Liver (tissue), 9 donors: ENCODE measurements around the gene TIGD7. TPM values are rescaled to one million over a fixed set of nuclear protein-coding genes. Genes with fewer than 3 reads are reported as not detected.
"Not testable (repeated sequence)": the region's sequence is repeated elsewhere in the genome, so short reads cannot be mapped to it uniquely, and the experiment has no call there.

ENCODE experiments used
- DNase-seq: peaks from one replicate; pipeline ENCODE4 v3.0.0-alpha.2; 2017; ENCODE audit warnings: low spot score
- H3K27ac ChIP-seq, 2 donors: one replicate each; pipeline ENCODE4 v1.7.0; 2013; ENCODE audit warnings: inconsistent platforms in 2 of 2, low read length in 2 of 2, control low read depth in 1 of 2, low read depth in 1 of 2, mild to moderate bottlenecking in 1 of 2
- H3K27me3 ChIP-seq, 4 donors: one replicate each; pipeline versions ENCODE4 v1.6.1 to v1.7.0; 2013; ENCODE audit warnings: low read length in 3 of 4, inconsistent platforms in 1 of 4, mild to moderate bottlenecking in 1 of 4, moderate library complexity in 1 of 4; ENCODE audit not compliant: control insufficient read depth in 4 of 4, insufficient read depth in 4 of 4
- H3K36me3 ChIP-seq, 4 donors: one replicate each; pipeline versions ENCODE4 v1.6.1 to v1.7.0; 2013; ENCODE audit warnings: low read length in 3 of 4, mild to moderate bottlenecking in 3 of 4, low read depth in 1 of 4, moderate library complexity in 1 of 4; ENCODE audit not compliant: control insufficient read depth in 4 of 4, insufficient read depth in 3 of 4
- H3K4me1 ChIP-seq, 4 donors: one replicate each; pipeline versions ENCODE4 v1.6.1 to v1.7.0; 2013; ENCODE audit warnings: low read length in 3 of 4, mild to moderate bottlenecking in 3 of 4, moderate library complexity in 1 of 4; ENCODE audit not compliant: control insufficient read depth in 4 of 4, insufficient read depth in 4 of 4
- H3K4me3 ChIP-seq, 3 donors: one replicate each; pipeline versions ENCODE4 v1.6.1 to v1.7.0; 2013; ENCODE audit warnings: low read length in 3 of 3, control low read depth in 1 of 3, low read depth in 1 of 3, mild to moderate bottlenecking in 1 of 3
- H3K9ac ChIP-seq, 2 donors: one replicate each; pipeline ENCODE4 v1.7.0; 2013; ENCODE audit warnings: low read length in 2 of 2, mild to moderate bottlenecking in 2 of 2, moderate library complexity in 2 of 2, control low read depth in 1 of 2, low read depth in 1 of 2
- H3K9me3 ChIP-seq, 4 donors: one replicate each; pipeline versions ENCODE4 v1.6.1 to v1.7.0; 2013; ENCODE audit warnings: low read length in 3 of 4; ENCODE audit not compliant: control insufficient read depth in 4 of 4
- EGR1 ChIP-seq, 2 donors: IDR thresholded peaks; 2 replicates each; pipeline ENCODE4 v1.6.1; 2016 to 2018; ENCODE audit warnings: antibody characterized with exemption in 2 of 2, low read depth in 2 of 2
- FOXA1 ChIP-seq: IDR thresholded peaks from 2 replicates; pipeline ENCODE4 v1.6.1; 2016; ENCODE audit warnings: antibody characterized with exemption
- GABPA ChIP-seq, 2 donors: IDR thresholded peaks in 1 of 2; conservative IDR thresholded peaks in 1 of 2; 2 replicates each; pipeline ENCODE4 v1.6.1; 2016; ENCODE audit warnings: antibody characterized with exemption in 2 of 2, mild to moderate bottlenecking in 1 of 2, moderate library complexity in 1 of 2
- HNF4A ChIP-seq, 2 donors: conservative IDR thresholded peaks; 2 replicates each; pipeline ENCODE4 v1.6.1; 2016; ENCODE audit warnings: antibody characterized with exemption in 2 of 2, mild to moderate bottlenecking in 2 of 2
- JUND ChIP-seq, 2 donors: IDR thresholded peaks; 2 replicates each; pipeline ENCODE4 v1.6.1; 2016; ENCODE audit warnings: antibody characterized with exemption in 2 of 2
- NR2F2 ChIP-seq: IDR thresholded peaks from 2 replicates; pipeline ENCODE4 v1.6.1; 2016; ENCODE audit warnings: antibody characterized with exemption
- RAD21 ChIP-seq, 2 donors: IDR thresholded peaks; 2 replicates each; pipeline ENCODE4 v1.6.1; 2016; ENCODE audit warnings: antibody characterized with exemption in 2 of 2, mild to moderate bottlenecking in 2 of 2
- RXRA ChIP-seq, 2 donors: IDR thresholded peaks; 2 replicates each; pipeline ENCODE4 v1.6.1; 2017 to 2018; ENCODE audit warnings: antibody characterized with exemption in 2 of 2, mild to moderate bottlenecking in 1 of 2
- TAF1 ChIP-seq: conservative IDR thresholded peaks from 2 replicates; pipeline ENCODE4 v1.6.1; 2016; ENCODE audit warnings: antibody characterized with exemption, mild to moderate bottlenecking
- YY1 ChIP-seq: IDR thresholded peaks from 2 replicates; pipeline ENCODE4 v1.6.1; 2016; ENCODE audit warnings: antibody characterized with exemption, mild to moderate bottlenecking
- WGBS: extraction: QIAGEN DNeasy Blood & Tissue Kit; methylation state at CpG from one replicate; pipeline ENCODE4 v1.1.7; 2013; 5-methylcytosine and 5-hydroxymethylcytosine counted together
- polyA plus RNA-seq, 2 donors: library from polyadenylated mRNA; stranded (reverse) in 1 of 2; unstranded in 1 of 2; fragments of 200-250 nt in 1 of 2; fragments of >200 nt in 1 of 2; fragmentation: Nextera tagmentation in 1 of 2; extraction: Ambion mirVana in 1 of 2; gene quantifications; one replicate each; pipeline versions ENCODE4 v1.2.1 to v1.2.3, GENCODE V29; 2013 to 2015
- total RNA-seq, 2 donors: library from RNA; depleted of rRNA; stranded (reverse); fragments of >200 nt; gene quantifications; one replicate each; pipeline ENCODE4 v1.2.3, GENCODE V29; 2014
- TF ChIP-seq, protein P1 (sequence below): IDR thresholded peaks from 2 replicates; pipeline ENCODE4 v1.6.1; 2016; ENCODE audit warnings: antibody characterized with exemption
- TF ChIP-seq, protein P2 (sequence below): IDR thresholded peaks from 2 replicates; pipeline ENCODE4 v1.6.1; 2016; ENCODE audit warnings: antibody characterized with exemption, mild to moderate bottlenecking
- TF ChIP-seq, protein P3 (sequence below): IDR thresholded peaks from 2 replicates; pipeline ENCODE4 v1.6.1; 2016; ENCODE audit warnings: antibody characterized with exemption
- donor health status: healthy.
- donor health status: healthy.
- donor health status: healthy.
- donor health status: healthy.
- donor health status: healthy.

The TIGD7 gene
- total and polyA plus RNA-seq, 4 donors = 0.58 to 2.6 (median 1.3) TPM

DNA sequence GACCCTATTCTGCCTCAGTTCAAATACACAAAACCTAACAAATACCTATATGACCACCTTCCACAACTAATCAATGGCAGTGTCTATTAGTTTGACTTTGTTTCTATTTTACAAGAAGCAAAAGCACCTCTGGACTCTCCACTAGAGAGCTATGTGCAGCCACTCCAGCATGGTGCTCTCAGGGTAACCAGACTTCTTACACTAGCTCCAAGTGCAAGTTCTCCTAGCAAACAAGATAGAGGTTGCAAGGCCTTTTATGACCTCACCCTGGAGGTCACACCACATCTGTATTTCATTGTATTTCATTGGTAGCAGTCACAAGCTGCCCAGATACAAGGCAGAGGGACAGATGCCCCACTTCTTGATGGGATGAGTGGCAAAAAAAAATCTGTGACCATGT lies 30.3 kb downstream of the TIGD7 start:
- no peak overlapping the region for H3K27ac ChIP-seq
- H3K4me1 ChIP-seq = no peaks in the 10 kb centered on the region
- H3K9me3 ChIP-seq = no peaks in the 10 kb centered on the region
- no peak for TF ChIP-seq HNF4A (conservative IDR thresholded peaks at IDR 0.05)
- no peak for TF ChIP-seq TAF1
- no peak for TF ChIP-seq GABPA (IDR thresholded peaks at IDR 0.05 in 1 of 2, conservative IDR thresholded peaks at IDR 0.05 in 1 of 2)
- no peak for TF ChIP-seq YY1
- TF ChIP-seq, protein P1, sequence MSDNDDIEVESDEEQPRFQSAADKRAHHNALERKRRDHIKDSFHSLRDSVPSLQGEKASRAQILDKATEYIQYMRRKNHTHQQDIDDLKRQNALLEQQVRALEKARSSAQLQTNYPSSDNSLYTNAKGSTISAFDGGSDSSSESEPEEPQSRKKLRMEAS = no peak
- TF ChIP-seq FOXA1 = no peak
- no peak for TF ChIP-seq RXRA (IDR thresholded peaks at IDR 0.05)
- no peak for DNase-seq
- no peaks in the 10 kb centered on the region for H3K27me3 ChIP-seq
- no peaks in the 10 kb centered on the region for H3K36me3 ChIP-seq
- H3K4me3 ChIP-seq = no peak overlapping the region
- H3K9ac ChIP-seq = no peak overlapping the region

DNA sequence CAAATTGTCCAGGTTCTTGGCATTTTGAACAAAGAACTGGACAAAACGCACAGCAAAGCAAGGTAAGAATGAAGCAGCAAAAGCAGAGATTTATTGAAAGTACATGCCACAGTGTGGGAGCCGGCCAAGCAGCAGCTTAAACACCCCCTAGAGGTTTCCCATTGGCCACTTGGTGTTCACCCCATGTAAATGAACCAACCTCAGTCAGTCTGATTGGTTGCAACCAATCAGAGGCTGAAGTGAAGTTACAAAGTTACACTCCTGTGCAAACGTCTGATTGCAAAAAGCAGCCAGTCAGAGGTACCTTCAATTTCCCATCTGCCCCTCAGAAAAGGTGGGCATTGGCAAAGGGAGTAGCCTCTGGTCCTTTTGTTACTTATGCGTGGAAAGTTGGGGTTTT lies 30.7 kb downstream of the TIGD7 start:
- Histone ChIP-seq H3K27me3 (no peaks in the 10 kb centered on the region), H3K36me3 (no peaks in the 10 kb centered on the region), H3K4me1 (no peaks in the 10 kb centered on the region), H3K9ac (no peak overlapping the region), H3K9me3 (no peaks in the 10 kb centered on the region), H3K4me3 (no peak overlapping the region), H3K27ac (no peak overlapping the region)
- 56% methylated on average over 4 of the region's 4 CpGs for WGBS
- TF ChIP-seq, protein P1 = no peak
- TF ChIP-seq JUND (IDR thresholded peaks at IDR 0.05) (no peak), RAD21 (IDR thresholded peaks at IDR 0.05) (no peak), RXRA (IDR thresholded peaks at IDR 0.05) (no peak), HNF4A (conservative IDR thresholded peaks at IDR 0.05) (no peak), NR2F2 (no peak), EGR1 (IDR thresholded peaks at IDR 0.05; ENCODE audit: low read depth in 2 of 2) (no peak), TAF1 (no peak)
- TF ChIP-seq, protein P2, sequence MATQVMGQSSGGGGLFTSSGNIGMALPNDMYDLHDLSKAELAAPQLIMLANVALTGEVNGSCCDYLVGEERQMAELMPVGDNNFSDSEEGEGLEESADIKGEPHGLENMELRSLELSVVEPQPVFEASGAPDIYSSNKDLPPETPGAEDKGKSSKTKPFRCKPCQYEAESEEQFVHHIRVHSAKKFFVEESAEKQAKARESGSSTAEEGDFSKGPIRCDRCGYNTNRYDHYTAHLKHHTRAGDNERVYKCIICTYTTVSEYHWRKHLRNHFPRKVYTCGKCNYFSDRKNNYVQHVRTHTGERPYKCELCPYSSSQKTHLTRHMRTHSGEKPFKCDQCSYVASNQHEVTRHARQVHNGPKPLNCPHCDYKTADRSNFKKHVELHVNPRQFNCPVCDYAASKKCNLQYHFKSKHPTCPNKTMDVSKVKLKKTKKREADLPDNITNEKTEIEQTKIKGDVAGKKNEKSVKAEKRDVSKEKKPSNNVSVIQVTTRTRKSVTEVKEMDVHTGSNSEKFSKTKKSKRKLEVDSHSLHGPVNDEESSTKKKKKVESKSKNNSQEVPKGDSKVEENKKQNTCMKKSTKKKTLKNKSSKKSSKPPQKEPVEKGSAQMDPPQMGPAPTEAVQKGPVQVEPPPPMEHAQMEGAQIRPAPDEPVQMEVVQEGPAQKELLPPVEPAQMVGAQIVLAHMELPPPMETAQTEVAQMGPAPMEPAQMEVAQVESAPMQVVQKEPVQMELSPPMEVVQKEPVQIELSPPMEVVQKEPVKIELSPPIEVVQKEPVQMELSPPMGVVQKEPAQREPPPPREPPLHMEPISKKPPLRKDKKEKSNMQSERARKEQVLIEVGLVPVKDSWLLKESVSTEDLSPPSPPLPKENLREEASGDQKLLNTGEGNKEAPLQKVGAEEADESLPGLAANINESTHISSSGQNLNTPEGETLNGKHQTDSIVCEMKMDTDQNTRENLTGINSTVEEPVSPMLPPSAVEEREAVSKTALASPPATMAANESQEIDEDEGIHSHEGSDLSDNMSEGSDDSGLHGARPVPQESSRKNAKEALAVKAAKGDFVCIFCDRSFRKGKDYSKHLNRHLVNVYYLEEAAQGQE = no peak
- TF ChIP-seq, protein P3, sequence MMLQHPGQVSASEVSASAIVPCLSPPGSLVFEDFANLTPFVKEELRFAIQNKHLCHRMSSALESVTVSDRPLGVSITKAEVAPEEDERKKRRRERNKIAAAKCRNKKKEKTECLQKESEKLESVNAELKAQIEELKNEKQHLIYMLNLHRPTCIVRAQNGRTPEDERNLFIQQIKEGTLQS = no peak
- no peak for DNase-seq

DNA sequence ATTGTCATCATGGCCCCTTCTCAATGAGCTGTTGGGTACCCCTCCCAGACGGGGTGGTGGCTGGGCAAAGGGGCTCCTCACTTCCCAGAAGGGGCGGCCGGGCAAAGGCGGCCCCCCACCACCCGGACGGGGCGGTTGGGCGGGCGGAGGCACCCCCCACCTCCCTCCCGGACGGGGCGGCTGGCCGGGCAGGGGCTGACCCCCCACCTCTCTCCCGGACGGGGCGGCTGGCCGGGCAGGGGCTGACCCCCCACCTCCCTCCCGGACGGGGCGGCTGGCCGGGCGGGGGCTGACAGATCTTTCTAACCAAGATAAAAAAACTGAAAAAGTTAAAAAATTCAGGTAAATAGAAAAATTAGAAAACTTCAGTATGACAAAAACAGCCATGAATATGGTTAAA lies 33.9 kb downstream of the TIGD7 start:
- H3K4me1 ChIP-seq, H3K36me3 ChIP-seq, DNase-seq, H3K9ac ChIP-seq, H3K27ac ChIP-seq, H3K4me3 ChIP-seq, H3K9me3 ChIP-seq, H3K27me3 ChIP-seq: not testable (repeated sequence)
- 92% methylated on average over 22 of the region's 22 CpGs for WGBS

DNA sequence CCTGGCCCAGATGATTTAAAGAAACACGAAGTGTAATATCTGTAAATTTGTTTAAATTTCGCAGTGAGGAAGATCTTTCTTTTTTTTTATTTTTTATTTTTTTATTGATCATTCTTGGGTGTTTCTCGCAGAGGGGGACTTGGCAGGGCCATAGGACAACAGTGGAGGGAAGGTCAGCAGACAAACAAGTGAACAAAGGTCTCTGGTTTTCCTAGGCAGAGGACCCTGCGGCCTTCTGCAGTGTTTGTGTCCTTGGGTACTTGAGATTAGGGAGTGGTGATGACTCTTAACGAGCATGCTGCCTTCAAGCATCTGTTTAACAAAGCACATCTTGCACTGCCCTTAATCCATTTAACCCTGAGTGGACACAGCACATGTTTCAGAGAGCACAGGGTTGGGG lies 34.5 kb downstream of the TIGD7 start:
- WGBS = 83% methylated on average over 5 of the region's 5 CpGs
- not testable (repeated sequence) for H3K9me3 ChIP-seq, H3K4me1 ChIP-seq, H3K27me3 ChIP-seq, H3K4me3 ChIP-seq, H3K27ac ChIP-seq, DNase-seq, H3K36me3 ChIP-seq, H3K9ac ChIP-seq
